Motor neuron (in vitro differentiated cells): Measurements from ENCODE around the gene CHD3. TPM values are rescaled to one million over a fixed set of nuclear protein-coding genes. Genes with fewer than 3 reads are reported as not detected.

ENCODE experiments used
- ATAC-seq, 8 experiments: fragments of 200-7000 bp; cut with Tn5 transposase; replicated peaks in 6 of 8; 2 replicates each; pipeline ENCODE4 v1.8.0; 2021; ENCODE audit warnings: mild to moderate bottlenecking in 8 of 8, moderate library complexity in 8 of 8
- H3K27ac ChIP-seq, 2 donors: fragments of 250-450 bp; sonication (Bioruptor Pico); 2 replicates each; pipeline ENCODE4 v1.9.0; 2021; ENCODE audit warnings: antibody characterized with exemption in 2 of 2, mild to moderate bottlenecking in 2 of 2, moderate library complexity in 1 of 2
- H3K4me1 ChIP-seq, 2 donors: fragments of 250-450 bp; sonication (Bioruptor Pico); replicated peaks in 1 of 2; 2 replicates each; pipeline ENCODE4 v1.6.1; 2021; ENCODE audit warnings: antibody characterized with exemption in 2 of 2, mild to moderate bottlenecking in 2 of 2, moderate library complexity in 1 of 2
- H3K4me3 ChIP-seq, 5 donors: fragments of 250-450 bp; sonication (Bioruptor Pico); 2 replicates each; pipeline ENCODE4 v1.9.0; 2021; ENCODE audit warnings: antibody characterized with exemption in 5 of 5, mild to moderate bottlenecking in 5 of 5, moderate library complexity in 4 of 5
- WGBS, 10 experiments: fragments of 450-650 bp; shearing (Covaris generic); methylation state at CpG; one replicate each; pipeline ENCODE4 v1.0.0; 2022; 5-methylcytosine and 5-hydroxymethylcytosine counted together
- in situ Hi-C, 9 experiments: fragments of 400-800 bp; cut with MboI; loops; one replicate each; pipeline ENCODE4 v1.15.0; 2021; ENCODE audit warnings: low sequenced_read_pairs in 9 of 9, low pct_unique_long_range_greater_than_20kb in 2 of 9; ENCODE audit not compliant: unreplicated experiment in 9 of 9
- total RNA-seq, 8 experiments: library from RNA; unstranded; fragments of 300-600 nt; gene quantifications; 2 replicates each; pipeline versions ENCODE4 v1.2.3 to v1.2.4, GENCODE V29; 2022

CHD3 gene
- total RNA-seq, 8 experiments from 2014 or later = 56.2 to 294 (median 78.2) TPM

DNA sequence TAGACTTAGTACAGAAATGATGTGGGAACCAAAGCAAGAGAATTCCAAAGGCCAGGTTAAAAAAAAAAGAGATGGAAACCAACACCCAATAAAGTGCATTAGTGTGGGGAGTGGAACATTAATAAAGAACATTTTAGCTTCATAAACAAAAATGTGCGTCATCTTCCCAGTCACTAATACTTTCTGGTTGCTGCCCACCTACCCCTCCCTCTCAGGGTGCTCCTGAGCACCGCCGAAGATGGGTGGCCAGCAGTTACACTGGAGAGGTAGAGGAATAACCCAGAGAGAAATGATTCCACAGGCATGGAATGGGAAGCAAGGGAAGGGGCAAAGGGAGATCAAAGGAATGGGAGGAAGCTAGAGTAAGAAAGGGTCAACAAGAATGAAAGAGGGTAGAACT, 6.0 kb upstream of the CHD3 start:
- no peak for ATAC-seq
- in situ Hi-C loops = no loop called here
- WGBS, 10 experiments = 43 to 100% (median 84%) methylated on average over 1 to 2 of the region's 3 CpGs; no CpG with 5 or more reads in 1 of the 10 experiments
- H3K4me1 ChIP-seq = peaks cover 5 to 33% of the 10 kb centered on the region in 2 donors
- H3K27ac ChIP-seq = no peak overlapping the region
- no peak overlapping the region for H3K4me3 ChIP-seq

GRCh38 chr17:7883781-7884386, 4.7 kb upstream of the CHD3 start:
- in situ Hi-C loops = no loop called here
- no peak for ATAC-seq
- Histone ChIP-seq H3K4me1 (peaks cover 14 to 41% of the 10 kb centered on the region in 2 donors), H3K4me3 (peak overlapping the region; percentile 51 to 99 (median 93)), H3K27ac (peak overlapping the region; percentile 84 to 99)
- 0 to 33% (median 33%) methylated on average over 1 of the region's 3 CpGs; no CpG with 5 or more reads in 7 of the 10 experiments for WGBS, 10 experiments

GRCh38 chr17:7884581-7885366, 3.8 kb upstream of the CHD3 start:
- no peak for ATAC-seq
- in situ Hi-C loops = no loop called here
- peak overlapping the region; percentile 84 to 99 for H3K27ac ChIP-seq
- 0% methylated on average over 1 of the region's 100 CpGs; no CpG with 5 or more reads in 9 of the 10 experiments for WGBS, 10 experiments
- H3K4me1 ChIP-seq = peaks cover 23 to 42% of the 10 kb centered on the region in 2 donors
- peak overlapping the region; percentile 51 to 99 (median 93) for H3K4me3 ChIP-seq

DNA sequence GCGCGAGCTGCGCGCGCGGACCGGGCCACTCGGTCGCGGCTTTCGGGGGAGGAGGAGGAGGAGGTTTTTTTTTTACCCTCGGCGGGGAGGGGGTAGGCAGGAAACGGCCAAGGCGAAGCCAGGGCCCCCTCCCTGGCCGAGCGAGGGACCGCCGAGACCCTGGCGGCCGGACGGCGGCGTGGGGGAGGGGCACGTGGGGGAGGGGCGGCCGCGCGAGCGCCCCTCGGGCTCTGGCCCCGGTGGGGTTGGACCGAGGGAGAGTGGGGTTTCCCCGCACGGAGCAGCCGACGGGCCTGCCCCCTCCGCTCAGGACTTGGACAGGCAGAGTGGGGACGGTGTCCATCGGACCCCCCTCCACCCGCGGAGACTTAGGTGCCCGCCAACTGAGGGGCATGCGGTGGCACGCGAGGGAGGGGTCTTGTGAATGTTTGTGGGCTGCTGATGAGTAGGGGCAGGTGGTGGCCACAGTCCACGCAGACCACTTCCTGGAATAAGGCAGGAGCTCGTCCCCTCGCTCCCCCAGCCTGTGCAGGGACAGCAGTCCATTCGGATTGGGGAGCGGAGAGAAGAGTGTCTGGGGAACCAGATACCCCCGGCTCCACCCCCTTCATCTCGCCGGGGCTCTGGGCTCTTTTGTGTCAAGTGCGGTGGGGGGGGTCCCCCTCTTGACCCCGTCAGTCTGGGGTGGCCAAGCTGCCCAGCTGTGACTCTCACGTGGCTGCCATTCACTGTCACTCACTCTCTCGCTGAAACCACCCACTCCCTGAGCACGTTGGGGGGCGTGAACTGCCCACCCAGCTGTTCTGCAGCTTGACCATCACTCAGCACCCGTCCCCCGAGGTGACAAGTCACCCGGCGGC, 3.0 kb upstream of the CHD3 start:
- peak; percentile 0 to 67 (median 54) for ATAC-seq
- 0% methylated on average over 1 to 6 of the region's 64 CpGs; no CpG with 5 or more reads in 6 of the 10 experiments for WGBS, 10 experiments
- H3K4me1 ChIP-seq = peaks cover 26 to 40% of the 10 kb centered on the region in 2 donors
- in situ Hi-C loops = no loop called here
- peak overlapping the region; percentile 84 to 99 for H3K27ac ChIP-seq
- peak overlapping the region; percentile 51 to 99 (median 93) for H3K4me3 ChIP-seq

DNA sequence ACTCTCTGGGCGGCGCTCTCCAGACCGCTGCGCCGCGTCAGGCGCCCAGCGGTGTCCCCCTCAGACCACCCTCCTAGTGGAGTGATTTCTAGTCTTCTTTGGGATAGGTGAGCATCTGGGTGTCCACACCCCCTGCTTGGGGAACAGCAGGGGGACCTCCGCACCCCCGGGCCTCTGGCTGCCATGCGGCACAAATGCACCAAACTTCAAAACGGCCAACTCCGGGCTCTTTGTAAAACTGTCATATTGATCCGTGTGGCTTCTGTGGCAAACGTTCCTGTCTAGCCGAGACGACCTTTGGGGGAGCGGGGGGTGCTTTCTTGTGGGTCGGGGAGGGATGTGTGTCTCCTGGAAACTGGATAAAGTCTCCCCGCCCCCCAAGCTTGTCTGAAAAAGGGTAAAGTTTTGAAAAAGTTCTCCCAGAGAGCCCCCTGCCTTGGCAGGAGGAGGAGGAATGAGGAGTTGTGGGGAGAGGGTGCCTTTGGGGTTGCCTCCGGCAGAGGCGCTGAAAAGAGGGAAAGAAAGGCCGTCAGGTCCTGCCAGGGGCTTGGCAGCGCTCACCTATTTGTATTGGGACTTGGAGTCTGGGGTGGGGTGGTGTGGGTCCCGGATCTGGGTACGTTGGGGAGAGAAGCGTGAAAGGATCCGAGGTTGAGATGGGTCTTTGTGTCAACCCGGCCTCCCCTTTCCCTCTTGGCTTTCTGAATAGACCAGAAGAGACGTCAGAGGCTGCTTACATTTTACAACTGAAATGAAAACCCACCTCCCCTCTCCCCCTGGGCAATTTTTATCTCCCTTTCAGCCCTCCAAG, 2.2 kb upstream of the CHD3 start:
- in situ Hi-C loops = no loop called here
- peak in 1 of 8 experiments; percentile 2 for ATAC-seq
- Histone ChIP-seq H3K4me1 (peaks cover 26 to 40% of the 10 kb centered on the region in 2 donors), H3K27ac (peak overlapping the region; percentile 84 to 99), H3K4me3 (peak overlapping the region; percentile 51 to 99 (median 93))
- WGBS, 10 experiments = 0% methylated on average over 1 to 4 of the region's 30 CpGs; no CpG with 5 or more reads in 5 of the 10 experiments

GRCh38 chr17:7887038-7887481, 1.5 kb upstream of the CHD3 start:
- peak in 2 of 8 experiments; percentile 1 to 12 for ATAC-seq
- WGBS, 10 experiments = 0 to 4% (median 2%) methylated on average over 4 to 8 of the region's 8 CpGs
- Histone ChIP-seq H3K4me3 (peak overlapping the region; percentile 51 to 99 (median 93)), H3K4me1 (peaks cover 26 to 36% of the 10 kb centered on the region in 2 donors), H3K27ac (peak overlapping the region; percentile 84 to 99)
- in situ Hi-C loops = no loop called here

- ATAC-seq = peak; percentile 68 to 81 (median 76)
- WGBS, 10 experiments = 0 to 11% (median 0%) methylated on average over 1 to 9 of the region's 35 CpGs; no CpG with 5 or more reads in 2 of the 10 experiments
- H3K4me1 ChIP-seq = peaks cover 26 to 31% of the 10 kb centered on the region in 2 donors
- peak overlapping the region; percentile 51 to 99 (median 93) for H3K4me3 ChIP-seq
- H3K27ac ChIP-seq = peak overlapping the region; percentile 84 to 99
- in situ Hi-C loops = no loop called here
Measured at GRCh38 chr17:7887482-7888183, 956 bp upstream of the CHD3 start.

GRCh38 chr17:7889166-7889955, 772 bp downstream of the CHD3 start:
- in situ Hi-C loops = no loop called here
- H3K4me3 ChIP-seq = peak overlapping the region in 1 of 5 donors; percentile 96
- H3K4me1 ChIP-seq = peaks cover 20 to 22% of the 10 kb centered on the region in 2 donors
- H3K27ac ChIP-seq = peak overlapping the region; percentile 81 to 82
- 10 to 84% (median 44%) methylated on average over 2 to 9 of the region's 11 CpGs; no CpG with 5 or more reads in 3 of the 10 experiments for WGBS, 10 experiments
- ATAC-seq = peak in 5 of 8 experiments; percentile 2 to 36 (median 15)

GRCh38 chr17:7893187-7893880, 4.7 kb downstream of the CHD3 start:
- ATAC-seq = no peak
- Histone ChIP-seq H3K27ac (no peak overlapping the region), H3K4me3 (no peak overlapping the region), H3K4me1 (peaks cover 17 to 18% of the 10 kb centered on the region in 2 donors)
- in situ Hi-C loops = no loop called here
- 67 to 100% (median 83%) methylated on average over 1 to 6 of the region's 15 CpGs; no CpG with 5 or more reads in 1 of the 10 experiments for WGBS, 10 experiments

- H3K27ac ChIP-seq = no peak overlapping the region
- 73 to 100% (median 91%) methylated on average over 1 to 4 of the region's 9 CpGs; no CpG with 5 or more reads in 4 of the 10 experiments for WGBS, 10 experiments
- in situ Hi-C loops = no loop called here
- H3K4me3 ChIP-seq = no peak overlapping the region
- H3K4me1 ChIP-seq = peaks cover 8 to 9% of the 10 kb centered on the region in 2 donors
- ATAC-seq = no peak
Measured at GRCh38 chr17:7894226-7894625, 5.6 kb downstream of the CHD3 start.
